Measurements from ENCODE around the gene WDR64.
"Not testable (repeated sequence)": the region's sequence is repeated elsewhere in the genome, so short reads cannot be mapped to it uniquely, and the experiment has no call there.

Gene WDR64

DNA sequence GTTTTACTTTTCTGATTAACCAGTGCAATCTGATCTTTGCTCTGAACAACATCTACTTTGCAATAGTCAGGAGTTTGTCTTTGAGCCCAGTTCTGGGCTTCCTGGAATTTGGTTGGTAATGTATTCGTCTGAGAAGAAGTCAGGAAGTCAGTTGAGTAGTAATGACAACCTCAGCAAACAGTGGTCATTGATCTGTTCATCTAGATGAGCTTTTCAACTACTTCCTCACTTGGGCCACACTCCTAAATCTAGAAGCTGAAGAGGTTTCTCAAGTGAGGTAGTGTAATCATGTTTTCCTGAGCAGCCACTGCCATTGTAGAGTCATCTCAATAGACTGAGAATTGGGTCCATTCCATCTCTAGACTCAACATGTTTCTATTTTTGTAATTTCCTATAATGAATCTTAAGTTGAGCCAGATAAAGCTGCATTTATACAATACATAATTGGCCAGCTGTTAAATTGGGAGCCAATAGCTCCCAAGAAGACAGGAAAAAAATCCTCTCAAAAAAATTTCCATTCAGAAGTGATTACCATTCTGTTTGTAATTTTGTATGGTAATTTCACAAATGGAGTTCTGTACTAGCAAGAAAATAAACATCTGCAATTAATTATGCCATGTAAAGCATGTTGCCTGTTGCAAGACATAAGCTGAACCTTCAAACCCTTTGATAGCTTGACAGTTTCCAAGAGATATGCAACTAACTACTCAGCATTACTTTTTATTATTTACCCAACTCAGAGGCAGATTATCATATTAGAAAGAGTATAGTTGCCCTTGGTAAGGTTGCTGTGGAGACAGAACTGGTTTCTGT is 49.6 kb downstream of the WDR64 start:
- no peak for DNase-seq (ENCODE audit: low read depth)

- no peak for DNase-seq (ENCODE audit: low read depth)
Observed at GRCh38 chr1:241702442-241703373, 50.6 kb downstream of the WDR64 start.

DNA sequence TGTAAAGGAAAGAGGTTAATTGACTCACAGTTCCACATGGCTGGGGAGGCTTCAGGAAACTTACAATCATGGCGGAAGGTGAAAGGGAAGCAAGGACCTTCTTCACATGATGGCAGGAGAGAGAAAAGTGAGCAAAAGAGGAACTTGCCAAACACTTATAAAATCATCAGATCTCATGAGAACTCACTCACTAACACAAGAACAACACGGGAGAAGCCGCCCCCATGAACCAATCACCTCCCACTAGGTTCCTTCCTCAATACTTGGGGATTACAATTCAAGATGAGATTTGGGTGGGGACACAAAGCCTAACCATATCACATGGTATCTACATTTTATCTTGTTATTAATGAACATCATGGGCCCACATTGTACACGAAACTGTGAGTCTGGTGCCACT is 51.7 kb downstream of the WDR64 start:
- not testable (repeated sequence) for DNase-seq (ENCODE audit: low read depth)

DNA sequence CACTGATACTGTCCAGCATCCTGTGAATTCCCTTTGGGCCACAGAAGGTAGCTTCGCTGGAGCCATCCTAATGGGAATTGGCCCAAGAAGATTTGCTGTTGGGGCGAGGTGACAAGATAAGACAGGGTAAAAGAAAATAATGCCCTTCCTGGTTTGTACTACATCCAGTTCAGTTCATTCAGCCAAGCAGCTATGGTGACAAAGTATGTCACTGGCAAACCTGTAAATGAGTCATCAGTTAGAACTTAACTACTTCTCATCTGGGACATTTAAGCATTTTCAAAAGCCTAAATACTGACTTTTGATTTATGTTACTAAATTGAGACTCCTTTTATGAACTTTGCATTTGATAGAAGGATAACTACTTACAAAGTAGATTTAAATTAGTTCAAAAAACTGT is 54.2 kb downstream of the WDR64 start:
- no peak for DNase-seq (ENCODE audit: low read depth)

- DNase-seq (ENCODE audit: low read depth), result no peak
Observed at GRCh38 chr1:241706967-241707366, 54.9 kb downstream of the WDR64 start.

DNA sequence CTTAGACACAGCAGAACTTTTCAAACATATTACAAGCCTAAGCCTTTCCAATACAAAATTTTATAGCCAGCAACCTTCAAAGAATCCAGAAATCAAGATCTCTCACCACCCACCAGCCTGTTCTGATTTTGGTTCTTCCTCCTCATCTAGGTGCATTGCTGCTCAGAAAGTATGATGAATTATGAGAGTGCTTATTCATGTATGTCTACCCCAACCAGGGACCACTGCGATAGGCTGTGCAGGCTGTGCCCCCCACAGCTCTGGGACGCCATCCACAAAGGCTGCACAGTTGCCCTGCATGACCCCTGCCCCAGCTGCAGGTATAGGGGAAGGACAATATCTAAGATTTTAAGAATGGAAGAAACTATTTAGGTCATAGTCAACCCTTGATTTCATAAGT is 55.4 kb downstream of the WDR64 start:
- no peak for DNase-seq (ENCODE audit: low read depth)

GRCh38 chr1:241711326-241711725 is 59.2 kb downstream of the WDR64 start:
- DNase-seq (ENCODE audit: low read depth), result no peak

GRCh38 chr1:241713316-241713715 is 61.2 kb downstream of the WDR64 start:
- DNase-seq (ENCODE audit: low read depth), result no peak

- DNase-seq (ENCODE audit: low read depth), result no peak
Observed at GRCh38 chr1:241714321-241715218, 62.5 kb downstream of the WDR64 start.

DNA sequence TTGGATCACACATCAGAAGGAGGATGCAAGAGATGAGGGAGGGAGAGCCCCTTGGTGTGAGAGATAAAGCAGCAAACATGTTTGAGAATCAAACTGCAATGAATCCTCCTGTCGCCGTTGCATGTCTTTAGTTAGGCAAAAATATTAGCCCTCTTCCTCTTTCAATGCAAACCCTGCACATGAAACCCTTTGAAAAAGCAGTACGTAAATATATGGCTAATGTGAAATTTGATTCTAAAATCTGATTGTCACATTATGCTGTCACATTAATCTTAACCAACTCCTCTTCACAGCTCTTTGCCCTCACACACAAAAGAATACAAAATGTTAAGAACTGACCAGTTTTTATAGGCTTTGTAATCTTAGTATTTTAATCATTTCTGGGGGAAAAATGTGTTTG is 63.4 kb downstream of the WDR64 start:
- no peak for DNase-seq (ENCODE audit: low read depth)

GRCh38 chr1:241715956-241716355 is 63.9 kb downstream of the WDR64 start:
- DNase-seq (ENCODE audit: low read depth), result no peak

DNA sequence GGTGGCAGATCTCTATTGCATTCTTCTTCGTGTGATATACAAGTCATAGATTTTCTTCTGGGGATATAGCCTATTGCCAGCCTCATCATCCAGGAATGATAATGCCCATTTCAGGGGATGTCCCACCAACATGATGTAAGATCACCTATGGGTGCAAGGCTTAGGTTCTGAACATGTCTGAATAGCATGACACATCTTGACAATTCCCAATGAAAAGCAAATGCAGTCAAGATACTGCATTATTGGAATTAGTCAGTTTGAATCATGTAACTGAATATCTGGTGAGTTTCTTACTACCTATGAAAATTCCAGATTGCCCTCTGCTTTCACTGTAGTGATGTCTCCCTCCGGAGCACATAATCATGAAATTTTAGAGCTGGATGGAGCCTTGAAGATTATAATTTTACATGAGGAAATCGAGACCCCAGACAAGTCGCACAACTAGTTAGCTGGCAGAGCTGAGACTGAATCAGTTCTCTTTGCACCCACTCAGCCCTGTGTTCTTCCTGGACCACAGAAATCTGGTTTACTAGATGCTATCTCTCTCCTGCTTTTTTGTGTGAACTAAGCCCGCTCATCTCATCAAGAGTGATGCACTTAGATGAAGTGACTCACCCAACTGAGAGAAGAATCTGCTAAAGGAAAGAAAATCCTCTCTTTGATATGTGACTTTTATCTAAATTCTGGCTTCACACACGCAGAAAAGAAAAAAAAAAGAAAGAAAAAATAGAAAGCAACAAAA is 65.0 kb downstream of the WDR64 start:
- no peak for DNase-seq (ENCODE audit: low read depth)

- DNase-seq (ENCODE audit: low read depth), result no peak
Observed at GRCh38 chr1:241717975-241718374, 65.9 kb downstream of the WDR64 start.

DNA sequence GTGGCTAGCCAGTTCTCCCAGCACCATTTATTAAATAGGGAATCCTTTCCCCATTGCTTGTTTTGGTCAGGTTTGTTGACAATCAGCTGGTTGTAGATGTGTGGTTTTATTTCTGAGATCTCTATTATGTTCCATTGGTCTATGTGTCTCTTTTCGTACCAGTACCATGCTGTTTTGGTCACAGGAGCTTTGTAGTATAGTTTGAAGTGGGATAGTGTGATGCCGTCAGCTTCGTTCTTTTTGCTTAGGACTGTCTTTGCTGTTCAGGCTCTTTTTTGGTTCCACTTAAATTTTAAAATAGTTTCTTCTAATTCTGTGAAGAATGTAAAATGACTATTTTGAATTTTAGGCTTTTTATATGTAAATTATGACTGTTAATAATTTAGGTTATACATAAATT is 68.9 kb downstream of the WDR64 start:
- no peak for DNase-seq (ENCODE audit: low read depth)

DNA sequence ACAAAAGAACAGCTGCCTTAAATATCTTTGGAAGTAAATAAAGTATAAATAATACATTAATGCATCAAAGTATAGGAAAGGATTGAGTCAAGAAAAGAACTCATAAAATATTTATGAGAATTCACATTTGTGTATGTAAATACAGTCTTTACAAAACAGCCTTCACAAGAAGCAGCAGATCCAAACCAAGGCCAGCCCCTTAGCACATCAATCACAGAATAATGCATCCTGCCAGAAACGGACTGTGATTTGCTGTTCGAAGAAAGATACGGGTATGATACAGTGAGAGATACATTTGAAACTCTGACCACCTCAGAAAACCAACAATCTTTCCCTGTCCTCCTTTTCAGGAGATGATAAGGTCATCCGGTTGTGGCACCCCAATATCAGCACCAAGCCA is 70.9 kb downstream of the WDR64 start:
- DNase-seq (ENCODE audit: low read depth), result no peak

DNA sequence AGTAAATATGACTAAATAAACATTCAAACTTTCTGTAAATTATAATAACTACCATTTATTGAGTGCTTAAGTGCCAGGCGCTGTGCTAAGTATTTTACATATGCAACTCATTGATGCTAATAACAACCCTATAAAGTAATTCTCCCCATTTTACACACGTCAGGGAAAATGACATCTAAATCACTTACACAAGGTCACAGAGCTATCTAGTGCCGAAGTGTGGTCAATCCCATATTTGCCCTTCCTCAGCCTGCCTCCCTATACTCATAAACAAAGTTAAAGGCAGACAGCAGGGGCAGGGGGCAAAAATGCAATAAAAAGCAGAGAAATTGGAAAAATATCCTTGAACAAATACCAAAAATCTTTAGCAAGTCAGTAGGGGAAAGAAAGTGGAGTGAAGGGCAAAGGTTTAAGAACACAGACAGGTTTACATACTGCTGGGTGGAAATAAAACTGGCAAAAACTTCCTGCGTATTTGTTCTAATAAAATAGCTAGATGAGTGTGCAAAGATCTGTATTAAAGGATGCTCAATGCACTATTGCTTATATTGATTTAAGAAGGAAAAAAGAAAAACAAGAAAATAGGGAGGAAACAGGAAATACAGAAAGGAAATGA is 72.8 kb downstream of the WDR64 start:
- DNase-seq (ENCODE audit: low read depth), result no peak

- DNase-seq (ENCODE audit: low read depth), result no peak
Observed at GRCh38 chr1:241730031-241730430, 78.0 kb downstream of the WDR64 start.

GRCh38 chr1:241733899-241734298 is 81.8 kb downstream of the WDR64 start:
- DNase-seq (ENCODE audit: low read depth), result no peak

- DNase-seq (ENCODE audit: low read depth), result no peak
Observed at GRCh38 chr1:241734533-241734932, 82.5 kb downstream of the WDR64 start.

- DNase-seq (ENCODE audit: low read depth), result not testable (repeated sequence)
Observed at GRCh38 chr1:241735493-241735926, 83.4 kb downstream of the WDR64 start.

DNA sequence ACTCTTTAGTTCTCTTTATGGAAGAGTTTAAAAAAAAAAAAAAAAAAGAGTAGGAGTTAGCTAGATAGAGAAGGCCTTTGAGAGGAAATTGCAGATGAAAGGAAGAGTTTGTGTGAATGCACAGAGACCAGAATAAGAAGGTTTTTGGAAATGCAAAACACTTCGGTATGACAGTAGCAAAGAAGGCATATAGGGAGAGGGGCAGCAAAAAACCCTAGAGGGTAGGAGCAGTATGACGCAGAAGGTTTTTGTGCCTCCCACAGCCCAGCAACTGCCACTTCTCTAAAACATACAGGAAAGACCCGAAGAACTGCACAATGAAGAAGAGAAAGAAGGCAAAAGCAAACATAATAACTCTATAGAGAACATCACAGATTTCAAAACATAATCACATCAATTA is 84.3 kb downstream of the WDR64 start:
- DNase-seq (ENCODE audit: low read depth), result no peak

All from HS-27A (cell line).